ENCODE data around the gene EPN2.

The EPN2 gene

GRCh38 chr17:19242323-19242722, 5.2 kb downstream of the EPN2 start:
- no peak for FAIRE-seq

- no peak for FAIRE-seq
These were observed 5.8 kb downstream of the EPN2 start for GRCh38 chr17:19242926-19243325.

GRCh38 chr17:19243838-19244237, 6.7 kb downstream of the EPN2 start:
- no peak for FAIRE-seq

GRCh38 chr17:19244357-19244756, 7.2 kb downstream of the EPN2 start:
- no peak for FAIRE-seq

GRCh38 chr17:19244781-19245180, 7.6 kb downstream of the EPN2 start:
- no peak for FAIRE-seq

- FAIRE-seq = no peak
These were observed 10.3 kb downstream of the EPN2 start for GRCh38 chr17:19247473-19247872.

GRCh38 chr17:19248151-19248927, 11.2 kb downstream of the EPN2 start:
- no peak for FAIRE-seq

GRCh38 chr17:19248928-19249574, 11.9 kb downstream of the EPN2 start:
- no peak for FAIRE-seq

- FAIRE-seq = no peak
These were observed 12.5 kb downstream of the EPN2 start for GRCh38 chr17:19249681-19250080.

- no peak for FAIRE-seq
These were observed 13.4 kb downstream of the EPN2 start for GRCh38 chr17:19250421-19251173.

GRCh38 chr17:19253112-19253511, 15.9 kb downstream of the EPN2 start:
- FAIRE-seq = no peak

GRCh38 chr17:19254651-19255050, 17.5 kb downstream of the EPN2 start:
- no peak for FAIRE-seq

GRCh38 chr17:19255279-19255678, 18.1 kb downstream of the EPN2 start:
- no peak for FAIRE-seq

GRCh38 chr17:19258371-19258770, 21.2 kb downstream of the EPN2 start:
- FAIRE-seq = no peak

- no peak for FAIRE-seq
These were observed 23.8 kb downstream of the EPN2 start for GRCh38 chr17:19260958-19261357.

GRCh38 chr17:19261426-19261825, 24.3 kb downstream of the EPN2 start:
- FAIRE-seq = no peak

GRCh38 chr17:19262650-19263631, 25.8 kb downstream of the EPN2 start:
- no peak for FAIRE-seq

- FAIRE-seq = no peak
These were observed 26.5 kb downstream of the EPN2 start for GRCh38 chr17:19263641-19264051.

GRCh38 chr17:19264268-19264667, 27.1 kb downstream of the EPN2 start:
- no peak for FAIRE-seq

GRCh38 chr17:19264681-19265080, 27.5 kb downstream of the EPN2 start:
- no peak for FAIRE-seq

GRCh38 chr17:19265755-19266154, 28.6 kb downstream of the EPN2 start:
- no peak for FAIRE-seq

- no peak for FAIRE-seq
These were observed 31.4 kb downstream of the EPN2 start for GRCh38 chr17:19268611-19269010.

GRCh38 chr17:19269106-19269505, 31.9 kb downstream of the EPN2 start:
- no peak for FAIRE-seq

All from A204.1 (cell line).